ENCODE results near the gene SERPINA1.

- TF ChIP-seq, protein P1, sequence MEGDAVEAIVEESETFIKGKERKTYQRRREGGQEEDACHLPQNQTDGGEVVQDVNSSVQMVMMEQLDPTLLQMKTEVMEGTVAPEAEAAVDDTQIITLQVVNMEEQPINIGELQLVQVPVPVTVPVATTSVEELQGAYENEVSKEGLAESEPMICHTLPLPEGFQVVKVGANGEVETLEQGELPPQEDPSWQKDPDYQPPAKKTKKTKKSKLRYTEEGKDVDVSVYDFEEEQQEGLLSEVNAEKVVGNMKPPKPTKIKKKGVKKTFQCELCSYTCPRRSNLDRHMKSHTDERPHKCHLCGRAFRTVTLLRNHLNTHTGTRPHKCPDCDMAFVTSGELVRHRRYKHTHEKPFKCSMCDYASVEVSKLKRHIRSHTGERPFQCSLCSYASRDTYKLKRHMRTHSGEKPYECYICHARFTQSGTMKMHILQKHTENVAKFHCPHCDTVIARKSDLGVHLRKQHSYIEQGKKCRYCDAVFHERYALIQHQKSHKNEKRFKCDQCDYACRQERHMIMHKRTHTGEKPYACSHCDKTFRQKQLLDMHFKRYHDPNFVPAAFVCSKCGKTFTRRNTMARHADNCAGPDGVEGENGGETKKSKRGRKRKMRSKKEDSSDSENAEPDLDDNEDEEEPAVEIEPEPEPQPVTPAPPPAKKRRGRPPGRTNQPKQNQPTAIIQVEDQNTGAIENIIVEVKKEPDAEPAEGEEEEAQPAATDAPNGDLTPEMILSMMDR (IDR thresholded peaks at IDR 0.05) = no peak
- TF ChIP-seq POLR2AphosphoS5 (IDR thresholded peaks at IDR 0.05; ENCODE audit: low read depth, low read length) = no peak
- no peak for TF ChIP-seq SIN3A (IDR thresholded peaks at IDR 0.05; ENCODE audit: borderline replicate concordance, insufficient read depth, low read depth, low read length)
Measured at GRCh38 chr14:94398182-94398479, 9.7 kb upstream of the SERPINA1 start.

All from Panc1 (cell line).